Stimulated activated CD4-positive, alpha-beta T cell treated with anti-CD3 and anti-CD28 coated beads, Interleukin-1b, Interleukin-23, amount 100 ng/mL, for 48 hours (primary cell): ENCODE results near the gene PLEKHN1.
"Not testable (repeated sequence)": the region's sequence is repeated elsewhere in the genome, so short reads cannot be mapped to it uniquely, and the experiment has no call there.

ENCODE experiments used
- DNase-seq: peaks from one replicate; pipeline ENCODE4 v3.0.0-alpha.2; 2020

Gene PLEKHN1

GRCh38 chr1:975365-975764 lies 9.1 kb downstream of the PLEKHN1 start:
- DNase-seq, result no peak

- DNase-seq, result peak; percentile 71
Observed at GRCh38 chr1:975896-976683, 9.8 kb downstream of the PLEKHN1 start.

GRCh38 chr1:976791-977190 lies 10.5 kb downstream of the PLEKHN1 start:
- DNase-seq, result not testable (repeated sequence)

GRCh38 chr1:978069-978834 lies 12.0 kb downstream of the PLEKHN1 start:
- no peak for DNase-seq

GRCh38 chr1:978835-979743 lies 12.8 kb downstream of the PLEKHN1 start:
- no peak for DNase-seq

- no peak for DNase-seq
Observed at GRCh38 chr1:979744-980072, 13.4 kb downstream of the PLEKHN1 start.

- DNase-seq, result no peak
Observed at GRCh38 chr1:980137-980571, 13.9 kb downstream of the PLEKHN1 start.

GRCh38 chr1:980602-981395 lies 14.5 kb downstream of the PLEKHN1 start:
- no peak for DNase-seq

- DNase-seq, result no peak
Observed at GRCh38 chr1:981491-981954, 15.2 kb downstream of the PLEKHN1 start.

- no peak for DNase-seq
Observed at GRCh38 chr1:981955-982558, 15.8 kb downstream of the PLEKHN1 start, which contains the start of gene PERM1. PERM1 (minus strand) TSS chr1:982093; CDS start chr1:981029, 1,064 bp downstream.

- no peak for DNase-seq
Observed at GRCh38 chr1:982765-983436, 16.6 kb downstream of the PLEKHN1 start.

GRCh38 chr1:983798-984475 lies 17.7 kb downstream of the PLEKHN1 start:
- peak; percentile 48 for DNase-seq

GRCh38 chr1:984476-984814 lies 18.2 kb downstream of the PLEKHN1 start:
- DNase-seq, result no peak

GRCh38 chr1:985126-985525 lies 18.8 kb downstream of the PLEKHN1 start:
- no peak for DNase-seq

- DNase-seq, result not testable (repeated sequence)
Observed at GRCh38 chr1:988061-988460, 21.8 kb downstream of the PLEKHN1 start.

- not testable (repeated sequence) for DNase-seq
Observed at GRCh38 chr1:991275-991674, 25.0 kb downstream of the PLEKHN1 start.

GRCh38 chr1:991895-992294 lies 25.6 kb downstream of the PLEKHN1 start:
- DNase-seq, result no peak

GRCh38 chr1:992362-992761 lies 26.1 kb downstream of the PLEKHN1 start:
- no peak for DNase-seq

- no peak for DNase-seq
Observed at GRCh38 chr1:993379-993995, 27.2 kb downstream of the PLEKHN1 start.

- not testable (repeated sequence) for DNase-seq
Observed at GRCh38 chr1:994546-994945, 28.3 kb downstream of the PLEKHN1 start.
